Loucy (cell line): ENCODE measurements around the gene GCH1.
"Not testable (repeated sequence)": the region's sequence is repeated elsewhere in the genome, so short reads cannot be mapped to it uniquely, and the experiment has no call there.

Experiments used
- EZH2phosphoT487 ChIP-seq: fragments of 200-600 bp; IDR thresholded peaks from 2 replicates; pipeline ENCODE4 v1.6.1; 2018; ENCODE audit warnings: antibody characterized with exemption, mild to moderate bottlenecking, moderate library complexity, borderline replicate concordance
- TF ChIP-seq, protein P1 (sequence below): fragments of 200-600 bp; sonication (generic); conservative IDR thresholded peaks from 2 replicates; pipeline ENCODE4 v1.5.1; 2014; ENCODE audit warnings: mild to moderate bottlenecking, antibody characterized with exemption, low read length

DNA sequence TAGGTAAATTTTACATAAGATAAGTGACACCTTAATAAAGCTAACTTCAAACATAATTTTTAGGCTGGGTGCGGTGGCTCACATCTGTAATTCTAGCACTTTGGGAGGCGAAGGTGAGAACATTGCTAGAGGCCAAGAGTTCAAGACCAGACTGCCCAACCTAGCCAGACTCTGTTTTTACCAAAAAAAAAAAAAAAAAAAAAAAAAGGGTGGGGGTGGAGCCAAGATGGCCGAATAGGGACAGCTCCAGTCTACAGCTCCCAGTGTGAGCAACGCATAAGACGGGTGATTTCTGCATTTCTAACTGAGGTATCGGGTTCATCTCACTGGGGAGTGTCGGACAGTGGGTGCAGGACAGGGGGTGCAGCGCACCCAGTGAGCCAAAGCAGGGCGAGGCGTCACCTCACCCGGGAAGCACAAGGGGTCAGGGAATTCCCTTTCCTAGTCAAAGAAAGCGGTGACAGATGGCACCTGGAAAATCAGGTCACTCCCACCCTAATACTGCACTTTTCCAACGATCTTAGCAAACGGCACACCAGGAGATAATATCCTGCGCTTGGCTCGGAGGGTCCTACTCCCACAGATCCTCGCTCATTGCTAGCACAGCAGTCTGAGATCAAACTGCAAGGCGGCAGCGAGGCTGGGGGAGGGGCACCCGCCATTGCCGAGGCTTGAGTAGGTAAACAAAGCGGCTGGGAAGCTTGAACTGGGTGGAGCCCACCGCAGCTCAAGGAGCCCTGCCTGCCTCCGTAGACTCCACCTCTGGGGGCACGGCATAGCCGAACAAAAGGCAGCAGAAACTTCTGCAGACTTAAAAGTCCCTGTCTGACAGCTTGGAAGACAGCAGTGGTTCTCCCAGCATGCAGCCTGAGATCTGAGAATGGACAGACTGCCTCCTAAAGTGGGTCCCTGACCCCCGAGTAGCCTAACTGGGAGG is 32.2 kb downstream of the GCH1 start:
- TF ChIP-seq, protein P1, sequence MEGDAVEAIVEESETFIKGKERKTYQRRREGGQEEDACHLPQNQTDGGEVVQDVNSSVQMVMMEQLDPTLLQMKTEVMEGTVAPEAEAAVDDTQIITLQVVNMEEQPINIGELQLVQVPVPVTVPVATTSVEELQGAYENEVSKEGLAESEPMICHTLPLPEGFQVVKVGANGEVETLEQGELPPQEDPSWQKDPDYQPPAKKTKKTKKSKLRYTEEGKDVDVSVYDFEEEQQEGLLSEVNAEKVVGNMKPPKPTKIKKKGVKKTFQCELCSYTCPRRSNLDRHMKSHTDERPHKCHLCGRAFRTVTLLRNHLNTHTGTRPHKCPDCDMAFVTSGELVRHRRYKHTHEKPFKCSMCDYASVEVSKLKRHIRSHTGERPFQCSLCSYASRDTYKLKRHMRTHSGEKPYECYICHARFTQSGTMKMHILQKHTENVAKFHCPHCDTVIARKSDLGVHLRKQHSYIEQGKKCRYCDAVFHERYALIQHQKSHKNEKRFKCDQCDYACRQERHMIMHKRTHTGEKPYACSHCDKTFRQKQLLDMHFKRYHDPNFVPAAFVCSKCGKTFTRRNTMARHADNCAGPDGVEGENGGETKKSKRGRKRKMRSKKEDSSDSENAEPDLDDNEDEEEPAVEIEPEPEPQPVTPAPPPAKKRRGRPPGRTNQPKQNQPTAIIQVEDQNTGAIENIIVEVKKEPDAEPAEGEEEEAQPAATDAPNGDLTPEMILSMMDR, result not testable (repeated sequence)
- TF ChIP-seq EZH2phosphoT487, result not testable (repeated sequence)
